GM19463 (cell line): ENCODE results near the gene S100PBP.

Experiments
- ATAC-seq: cut with Tn5 transposase; IDR thresholded peaks from one replicate; pipeline ENCODE4 v1.9.1; 2021; ENCODE audit warnings: mild to moderate bottlenecking, moderate library complexity; ENCODE audit not compliant: unreplicated experiment

S100PBP gene

GRCh38 chr1:32868085-32868484, 50.6 kb downstream of the S100PBP start:
- ATAC-seq = no peak

GRCh38 chr1:32868806-32869455, 51.5 kb downstream of the S100PBP start:
- ATAC-seq = no peak

DNA sequence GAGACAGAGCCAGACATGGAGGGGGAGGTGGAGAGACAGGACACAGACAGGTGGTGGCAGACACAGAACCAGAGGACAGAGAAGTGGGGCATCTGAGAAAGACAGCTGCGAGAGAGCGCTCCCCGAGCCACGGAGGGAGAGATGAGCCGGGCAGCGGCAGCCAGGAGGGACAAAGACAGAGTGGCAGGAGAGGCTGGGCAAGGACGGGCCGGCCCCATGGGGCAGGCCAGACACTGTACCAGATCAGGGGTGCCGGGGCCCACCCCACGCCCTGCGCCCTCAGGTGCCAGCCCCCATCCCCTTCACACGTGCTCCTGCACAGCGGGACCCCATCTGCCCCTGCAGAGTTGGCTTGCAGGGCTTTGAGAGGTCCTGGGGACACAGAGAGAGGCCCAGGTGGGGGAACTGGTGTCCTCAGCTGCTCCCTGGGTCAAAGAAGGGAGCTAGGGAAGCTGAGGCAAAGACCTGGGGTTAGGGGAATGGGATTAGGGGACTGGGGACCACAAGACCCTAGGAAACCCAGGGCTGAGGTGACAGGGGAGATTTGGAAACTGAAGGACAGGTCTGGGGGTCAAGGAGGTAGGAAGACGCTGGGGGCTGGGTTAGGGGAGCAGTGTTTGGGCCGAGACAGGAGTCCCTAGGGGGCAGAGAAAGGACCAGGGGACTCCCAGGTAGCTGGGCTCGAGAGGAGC, 52.6 kb downstream of the S100PBP start:
- ATAC-seq = no peak

- ATAC-seq = no peak
Observed at GRCh38 chr1:32870615-32871363, 53.3 kb downstream of the S100PBP start, which contains the start of gene FNDC5. TSS of gene FNDC5 (minus strand) at chr1:32870912.

- no peak for ATAC-seq
Observed at GRCh38 chr1:32871364-32872191, 54.1 kb downstream of the S100PBP start.

DNA sequence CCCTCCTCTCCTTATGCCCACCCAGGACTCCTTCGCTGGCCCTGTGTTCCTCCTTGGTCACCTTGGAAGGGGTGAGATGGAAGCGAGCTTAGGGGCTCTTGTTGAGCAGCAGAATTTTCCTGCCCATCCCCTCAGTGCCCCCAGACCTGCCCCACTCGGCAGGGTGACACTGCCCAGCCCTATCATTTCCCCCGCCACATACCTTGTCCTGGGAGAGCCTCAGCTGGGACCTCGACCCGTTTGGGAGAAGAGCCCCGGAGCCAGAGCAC, 54.7 kb downstream of the S100PBP start:
- ATAC-seq = no peak

GRCh38 chr1:32873484-32873883, 56.0 kb downstream of the S100PBP start:
- no peak for ATAC-seq

DNA sequence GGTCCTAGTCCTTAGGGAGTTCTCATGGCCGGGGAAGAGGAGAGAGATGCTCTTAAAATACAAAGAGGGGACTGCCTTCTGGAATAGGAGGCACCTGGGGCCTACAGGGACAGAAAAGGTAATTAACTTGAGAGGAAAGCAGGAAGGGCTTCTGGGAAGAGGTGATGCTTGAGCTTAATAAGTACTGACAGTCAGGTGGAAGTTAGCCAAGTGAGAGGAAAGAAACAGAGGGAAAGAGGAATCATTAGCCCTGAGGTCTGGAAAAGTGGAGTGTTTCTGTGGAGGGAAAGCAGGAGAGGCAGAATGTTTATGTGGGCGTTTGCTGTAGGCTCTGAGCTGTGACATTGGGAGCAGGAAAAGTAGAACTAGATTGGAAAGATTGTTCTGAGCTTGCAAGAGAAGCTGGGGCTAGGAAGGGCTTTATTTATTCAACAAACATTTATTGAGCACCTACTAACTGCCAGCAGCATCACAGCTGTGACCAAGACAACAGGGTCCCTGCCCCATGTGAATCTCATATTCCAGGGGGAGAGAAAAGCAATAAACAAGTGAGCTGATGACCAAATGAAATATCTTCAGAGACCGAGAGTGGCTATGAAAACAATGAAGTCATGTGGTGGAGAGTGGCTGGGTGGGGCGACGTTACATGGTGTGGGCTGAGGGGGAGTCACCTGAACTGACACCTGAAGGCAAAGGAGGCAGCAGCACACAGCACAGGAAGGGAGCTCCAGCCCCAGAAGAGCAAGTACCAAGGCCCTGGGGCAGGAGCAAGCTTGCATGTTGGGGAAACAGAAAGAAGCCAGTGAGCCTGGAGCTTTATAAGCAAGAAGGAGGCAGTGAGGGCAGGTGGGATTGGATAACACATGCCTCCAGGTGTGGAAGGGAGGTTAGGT, 57.7 kb downstream of the S100PBP start:
- ATAC-seq = no peak

DNA sequence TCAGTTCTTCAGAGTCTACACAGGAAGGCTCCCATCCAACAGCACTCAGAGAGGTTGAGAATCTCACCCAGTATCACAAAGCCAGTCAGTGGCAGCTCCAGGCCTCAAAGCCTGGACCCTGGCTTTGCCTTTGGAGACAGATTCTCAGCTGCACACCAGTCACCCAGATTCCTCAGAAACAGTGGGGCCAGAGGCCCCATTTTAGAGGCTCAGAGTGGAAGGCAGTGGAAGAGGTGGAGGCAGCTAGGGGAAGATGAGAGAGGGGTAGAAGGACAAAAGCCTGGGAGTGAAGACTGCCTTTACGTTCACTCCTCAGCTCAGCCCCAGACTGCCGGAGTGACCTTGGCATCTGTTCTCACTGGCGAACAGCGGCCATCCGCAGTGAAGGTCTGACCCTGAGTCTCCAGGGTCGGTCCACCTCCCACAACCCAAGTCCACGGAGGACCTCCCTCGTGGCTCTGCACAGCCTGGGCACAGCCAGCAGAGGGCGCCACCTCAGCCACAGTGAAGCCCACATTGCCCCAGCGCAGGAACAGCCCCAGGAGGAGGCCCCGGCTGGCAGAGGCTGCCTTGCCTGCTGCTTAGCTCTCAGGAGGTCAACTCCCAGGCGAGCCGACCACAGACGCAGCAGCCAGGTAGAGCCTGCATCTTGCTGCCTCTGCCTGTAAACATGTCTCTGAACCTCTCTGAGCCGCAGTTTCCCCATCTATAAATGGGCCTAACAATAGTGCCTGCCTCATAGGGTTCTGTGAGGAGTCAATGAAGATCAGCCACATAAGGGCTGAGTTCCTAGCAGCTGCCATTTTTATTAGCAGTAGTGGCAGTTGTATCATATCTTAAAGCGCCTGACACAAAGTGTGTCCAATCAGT, 59.1 kb downstream of the S100PBP start:
- ATAC-seq = no peak

GRCh38 chr1:32877211-32878110, 60.0 kb downstream of the S100PBP start:
- ATAC-seq = no peak

DNA sequence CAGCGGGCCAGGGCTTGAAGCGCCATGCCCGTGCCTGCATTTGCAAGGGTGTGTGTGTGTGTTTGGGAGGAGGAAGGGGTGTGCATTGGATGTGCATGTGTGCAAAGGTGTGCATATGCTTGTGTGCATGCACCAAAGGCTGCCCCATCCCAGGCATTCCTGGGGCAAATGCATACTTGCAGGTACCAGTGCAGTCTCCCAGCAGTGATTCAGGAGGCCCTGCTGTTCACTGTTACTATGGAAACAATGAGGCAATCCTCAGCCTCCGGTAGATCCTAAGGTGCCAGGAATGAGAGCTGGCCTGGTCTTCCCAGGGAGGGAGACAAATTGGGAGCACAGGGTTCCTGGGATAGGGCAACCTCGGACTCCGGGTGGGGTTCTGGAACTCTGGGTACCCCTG, 60.7 kb downstream of the S100PBP start:
- no peak for ATAC-seq

GRCh38 chr1:32878637-32879041, 61.2 kb downstream of the S100PBP start:
- ATAC-seq = no peak

DNA sequence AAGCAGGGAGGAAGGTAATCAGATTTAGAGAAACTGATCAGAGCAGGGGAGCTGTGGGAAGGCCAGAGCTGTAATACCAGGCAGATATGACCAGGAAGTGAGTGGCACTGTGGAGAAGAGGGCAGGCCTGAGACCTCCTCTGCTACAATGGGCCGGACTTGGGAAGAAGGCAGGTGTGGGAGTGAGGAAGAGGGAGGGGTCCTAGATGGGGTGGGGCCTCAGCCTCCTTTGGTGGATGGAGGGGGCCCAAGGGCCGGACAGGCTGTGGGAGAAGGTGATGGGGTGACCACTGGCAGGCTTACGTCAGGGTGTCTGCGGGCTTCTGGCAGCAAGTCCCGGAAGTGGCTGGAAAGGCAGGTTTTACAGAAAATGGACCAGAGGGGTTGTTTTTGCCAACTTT, 63.8 kb downstream of the S100PBP start:
- ATAC-seq = no peak

DNA sequence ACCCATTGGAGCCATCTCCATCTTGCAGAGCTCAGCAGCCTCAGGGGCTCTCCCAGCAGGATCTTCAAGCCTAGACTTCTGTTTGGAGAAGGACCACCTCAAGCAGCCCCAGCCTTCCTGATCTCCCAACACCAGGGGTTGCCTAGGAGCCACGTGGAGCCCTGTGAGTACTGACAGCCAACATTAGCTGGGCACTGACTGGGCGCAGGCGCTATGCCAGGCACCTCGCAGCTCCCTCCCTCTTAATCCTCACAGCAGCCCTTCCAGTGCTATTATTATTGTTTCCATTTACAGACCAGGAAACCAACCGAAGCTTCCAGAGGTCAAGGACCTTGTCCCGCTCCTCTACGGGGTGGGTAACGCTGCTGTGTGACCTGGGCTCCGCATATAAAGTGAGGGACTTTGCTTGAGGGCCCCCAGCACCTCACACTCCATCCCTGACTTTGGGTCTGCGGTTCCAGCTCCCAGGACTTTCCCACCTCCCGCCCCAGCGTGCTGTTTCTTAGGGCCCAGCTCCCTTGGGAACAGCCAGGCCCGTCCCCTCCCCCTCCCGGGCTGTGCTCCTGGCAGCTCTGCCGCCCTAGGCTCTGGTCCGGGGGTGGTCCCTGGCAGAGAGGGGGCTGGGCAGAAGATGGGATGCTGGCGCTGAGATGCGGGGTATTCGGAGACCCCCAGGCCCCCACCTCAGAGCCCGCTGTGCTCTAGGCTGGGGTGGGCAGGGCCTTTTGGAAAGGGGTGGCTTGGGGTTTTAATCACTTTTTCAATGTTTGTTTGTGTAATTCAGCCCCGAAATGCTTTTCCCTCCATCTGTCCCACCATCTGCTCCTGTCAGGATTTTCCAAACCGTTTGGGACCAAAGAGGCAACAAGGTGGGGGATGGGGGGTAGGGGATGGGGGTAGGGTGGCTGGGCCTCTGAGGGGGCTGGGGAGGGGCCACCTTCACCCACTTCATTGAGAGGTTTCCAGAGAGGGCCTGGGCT, 64.7 kb downstream of the S100PBP start:
- ATAC-seq = no peak

GRCh38 chr1:32883338-32884031, 66.0 kb downstream of the S100PBP start:
- no peak for ATAC-seq

DNA sequence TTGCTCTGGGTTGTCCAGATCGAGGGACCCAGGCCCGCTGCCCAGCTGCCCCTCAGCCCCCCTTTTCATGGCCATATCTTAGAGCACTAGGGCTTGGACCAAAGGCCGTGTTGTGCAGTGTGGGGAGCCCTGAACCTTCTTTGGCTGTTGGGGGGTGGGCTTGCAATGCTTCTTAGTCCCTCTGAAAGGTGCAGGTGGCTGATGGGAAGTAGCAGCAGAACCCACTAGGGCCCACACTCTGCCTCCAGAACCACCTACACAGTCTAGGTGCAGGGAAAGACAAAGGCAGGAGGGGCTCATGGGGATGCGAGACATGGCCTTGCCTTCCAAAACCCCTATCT, 66.5 kb downstream of the S100PBP start:
- no peak for ATAC-seq

DNA sequence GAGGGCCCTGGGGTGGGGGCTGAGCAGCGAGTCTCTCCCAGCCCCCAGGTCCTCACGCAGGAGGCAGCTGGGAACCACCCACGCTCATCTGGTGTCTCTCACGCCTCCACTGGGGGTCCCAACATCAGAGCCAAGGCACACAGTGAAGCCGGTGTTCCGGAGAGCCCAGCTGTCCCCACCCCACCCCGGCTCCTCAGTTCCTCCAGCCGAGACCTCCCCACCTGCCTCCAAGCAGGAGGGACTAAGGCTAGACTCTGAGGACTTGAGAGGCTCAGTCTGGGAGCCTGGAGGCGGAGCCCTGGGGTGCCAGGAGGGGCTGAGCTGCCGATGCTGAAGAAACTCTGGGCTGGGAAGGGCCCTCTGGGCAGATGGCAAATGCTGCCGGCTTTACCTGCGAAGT, 67.3 kb downstream of the S100PBP start:
- no peak for ATAC-seq
